ENCODE measurements around the gene POLD4. TPM values are rescaled to one million over a fixed set of nuclear protein-coding genes. Genes with fewer than 3 reads are reported as not detected.
A peak's percentile ranks its signal among the peaks of the same experiment; 100 is the strongest.

POLD4 gene
- total RNA-seq, 2 donors from 2014 or later, result 54.5 to 59.3 TPM

- intact Hi-C loops (cut with DNase I), result no loop called here
- DNase-seq (no peak), ATAC-seq (no peak)
Measured at GRCh38 chr11:67311556-67312082, 41.7 kb downstream of the POLD4 start.

DNA sequence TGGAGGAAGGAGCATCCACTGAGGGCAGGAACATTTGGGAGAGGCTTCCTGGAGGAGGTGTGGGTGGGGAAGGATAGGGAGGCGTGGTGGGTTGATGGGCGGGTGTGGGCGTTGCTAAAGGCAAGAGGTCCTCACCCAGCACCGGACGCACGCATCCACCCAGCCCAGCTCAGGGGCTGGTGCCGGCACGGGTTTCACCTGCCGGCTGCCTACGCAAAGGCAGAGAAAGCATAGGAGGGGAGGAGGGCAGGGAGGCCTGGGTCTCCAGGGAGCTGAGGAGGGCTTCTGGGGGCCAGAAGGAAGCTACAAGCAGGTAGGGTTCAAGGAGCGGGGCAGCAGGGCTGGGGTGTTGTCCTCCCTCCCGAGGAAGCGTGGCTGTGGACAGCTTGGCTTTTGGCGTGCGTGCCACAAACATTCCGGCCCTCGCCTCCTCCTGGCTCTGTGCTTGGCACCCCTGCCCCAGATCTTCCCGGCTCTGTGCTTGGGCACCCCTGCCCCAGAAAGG is 42.2 kb downstream of the POLD4 start:
- intact Hi-C loops (cut with DNase I), result no loop called here
- ATAC-seq (no peak), DNase-seq (no peak)

GRCh38 chr11:67310246-67311050 is 42.9 kb downstream of the POLD4 start:
- no peak for ATAC-seq
- intact Hi-C loops (cut with DNase I), result no loop called here
- no peak for DNase-seq

- intact Hi-C loops (cut with DNase I), result no loop called here
- ATAC-seq, result no peak
- DNase-seq, result no peak
Measured at GRCh38 chr11:67309661-67310061, 43.7 kb downstream of the POLD4 start.

DNA sequence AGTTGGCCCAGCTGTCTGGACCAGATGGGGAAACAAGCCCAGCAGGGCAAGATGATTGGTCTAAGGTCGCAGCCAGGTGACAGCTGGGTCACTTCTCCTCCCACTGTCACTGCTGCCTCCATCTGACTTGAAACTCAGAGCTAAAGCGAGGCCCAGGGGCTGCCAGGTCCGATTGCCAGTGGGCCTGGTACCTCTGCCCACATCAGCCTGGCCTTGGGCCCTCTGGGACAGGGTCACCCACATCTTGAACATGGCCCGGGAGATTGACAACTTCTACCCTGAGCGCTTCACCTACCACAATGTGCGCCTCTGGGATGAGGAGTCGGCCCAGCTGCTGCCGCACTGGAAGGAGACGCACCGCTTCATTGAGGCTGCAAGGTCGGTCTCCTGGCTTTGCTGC is 44.2 kb downstream of the POLD4 start:
- intact Hi-C loops (cut with DNase I), result no loop called here
- no peak for ATAC-seq
- DNase-seq, result no peak

DNA sequence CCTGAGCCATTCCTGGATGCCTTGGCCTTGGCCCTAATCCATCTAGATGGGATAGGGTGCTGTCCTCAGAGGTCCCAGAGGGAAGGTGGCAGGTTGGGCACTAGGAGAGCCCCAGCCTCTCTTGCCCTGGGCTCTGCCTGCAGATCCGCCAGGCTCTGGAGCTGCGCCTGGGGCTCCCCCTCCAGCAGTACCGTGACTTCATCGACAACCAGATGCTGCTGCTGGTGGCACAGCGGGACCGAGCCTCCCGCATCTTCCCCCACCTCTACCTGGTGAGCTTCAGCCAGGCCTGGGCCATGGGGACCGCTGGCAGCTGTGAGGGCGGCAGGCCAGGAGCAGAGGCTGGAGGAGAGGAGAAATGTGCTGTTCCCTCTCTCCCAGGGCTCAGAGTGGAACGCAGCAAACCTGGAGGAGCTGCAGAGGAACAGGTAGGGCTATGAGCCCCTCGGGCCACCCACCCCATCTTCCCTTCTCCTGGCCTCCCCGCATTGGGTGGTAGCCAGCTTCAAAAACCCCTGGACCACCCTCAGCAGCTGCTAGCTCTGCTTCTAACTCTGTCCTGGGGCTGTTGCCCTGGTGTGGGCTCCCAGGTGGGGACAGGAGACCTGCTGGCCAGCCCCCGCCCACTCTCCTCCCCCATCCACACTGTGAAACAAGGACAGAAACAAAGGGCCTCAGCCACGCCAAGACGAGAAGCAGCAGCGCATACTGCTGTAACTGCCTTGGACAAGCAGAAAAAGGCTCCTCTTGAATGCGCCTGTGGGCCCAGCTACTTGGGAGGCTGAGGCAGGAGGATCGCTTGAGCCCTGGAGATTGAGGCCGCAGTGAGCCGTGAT is 45.1 kb downstream of the POLD4 start:
- DNase-seq, result no peak
- no peak for ATAC-seq
- intact Hi-C loops (cut with DNase I), result no loop called here

DNA sequence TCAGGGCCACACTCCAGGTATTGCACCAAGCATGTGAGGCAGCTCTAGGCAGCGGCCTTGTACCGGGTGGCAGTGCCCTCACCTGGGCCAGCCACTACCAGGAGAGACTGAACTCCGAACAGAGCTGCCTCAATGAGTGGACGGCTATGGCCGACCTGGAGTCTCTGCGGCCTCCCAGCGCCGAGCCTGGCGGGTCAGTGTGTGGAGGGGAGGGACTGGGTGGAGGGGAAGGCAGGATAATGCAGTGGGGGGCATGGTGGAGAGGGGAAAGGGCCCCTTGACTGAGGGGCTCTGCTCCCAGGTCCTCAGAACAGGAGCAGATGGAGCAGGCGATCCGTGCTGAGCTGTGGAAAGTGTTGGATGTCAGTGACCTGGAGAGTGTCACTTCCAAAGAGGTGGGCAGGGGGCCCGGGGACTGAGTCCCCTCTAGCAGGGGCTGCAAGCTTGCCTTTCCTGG is 45.8 kb downstream of the POLD4 start:
- intact Hi-C loops (cut with DNase I), result no loop called here
- no peak for DNase-seq
- ATAC-seq, result no peak

DNA sequence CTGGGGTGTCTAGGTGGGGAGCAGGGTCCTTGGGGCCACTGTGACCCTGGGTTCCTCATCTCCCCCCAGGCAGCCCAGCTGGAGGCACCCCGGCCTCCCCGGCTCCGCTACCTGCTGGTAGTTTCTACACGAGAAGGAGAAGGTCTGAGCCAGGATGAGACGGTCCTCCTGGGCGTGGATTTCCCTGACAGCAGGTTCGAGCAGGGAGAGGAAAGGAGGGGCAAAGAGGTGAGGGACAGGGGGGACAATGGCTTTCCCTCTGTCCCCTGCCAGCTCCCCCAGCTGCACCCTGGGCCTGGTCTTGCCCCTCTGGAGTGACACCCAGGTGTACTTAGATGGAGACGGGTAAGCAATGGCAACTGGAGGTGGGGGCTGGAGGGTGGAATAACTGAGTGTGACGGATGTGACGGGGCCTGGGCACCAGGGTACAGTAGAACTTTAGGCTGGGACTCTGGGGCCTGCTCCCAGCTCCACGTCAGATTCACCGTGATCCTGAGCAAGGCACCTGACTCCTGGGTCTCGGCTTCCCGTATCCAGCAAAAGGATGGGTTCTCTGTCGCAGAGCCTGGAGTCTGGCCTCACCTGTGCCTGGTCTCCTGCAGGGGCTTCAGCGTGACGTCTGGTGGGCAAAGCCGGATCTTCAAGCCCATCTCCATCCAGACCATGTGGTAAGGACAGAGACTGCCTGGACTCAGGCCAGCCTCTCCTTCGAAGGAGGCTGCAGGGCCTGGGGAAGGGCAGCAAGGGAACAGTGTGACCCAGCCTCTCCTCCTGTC is 46.4 kb downstream of the POLD4 start:
- intact Hi-C loops (cut with DNase I), result no loop called here
- no peak for DNase-seq
- ATAC-seq, result no peak

DNA sequence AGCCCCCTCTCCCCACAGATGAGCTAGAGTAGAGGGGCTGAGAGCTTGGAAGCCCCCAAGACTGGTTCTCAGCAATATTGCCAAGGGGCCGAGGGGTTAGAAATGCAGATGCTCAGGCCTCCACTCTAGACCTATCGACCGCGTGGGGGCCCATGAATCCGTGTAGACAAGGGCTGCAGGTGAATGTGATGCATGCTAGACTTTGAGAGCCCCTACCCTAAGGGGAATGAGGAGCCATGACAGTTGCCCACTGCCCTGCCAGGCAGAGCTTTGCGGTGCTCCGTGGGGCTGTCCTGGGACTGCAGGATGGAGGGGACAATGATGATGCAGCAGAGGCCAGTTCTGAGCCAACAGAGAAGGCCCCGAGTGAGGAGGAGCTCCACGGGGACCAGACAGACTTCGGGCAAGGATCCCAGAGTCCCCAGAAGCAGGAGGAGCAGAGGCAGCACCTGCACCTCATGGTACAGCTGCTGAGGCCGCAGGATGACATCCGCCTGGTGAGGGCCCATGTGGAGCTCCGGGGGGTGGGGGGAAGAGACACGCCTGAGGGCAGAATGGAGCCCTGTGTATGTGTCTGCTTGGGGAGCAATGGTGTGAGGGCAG is 48.7 kb downstream of the POLD4 start:
- no peak for DNase-seq
- intact Hi-C loops (cut with DNase I), result no loop called here
- ATAC-seq, result no peak

GRCh38 chr11:67303835-67304411 is 49.4 kb downstream of the POLD4 start:
- ATAC-seq (peak; percentile 35 to 41), DNase-seq (no peak)
- intact Hi-C loops (cut with DNase I), result no loop called here

DNA sequence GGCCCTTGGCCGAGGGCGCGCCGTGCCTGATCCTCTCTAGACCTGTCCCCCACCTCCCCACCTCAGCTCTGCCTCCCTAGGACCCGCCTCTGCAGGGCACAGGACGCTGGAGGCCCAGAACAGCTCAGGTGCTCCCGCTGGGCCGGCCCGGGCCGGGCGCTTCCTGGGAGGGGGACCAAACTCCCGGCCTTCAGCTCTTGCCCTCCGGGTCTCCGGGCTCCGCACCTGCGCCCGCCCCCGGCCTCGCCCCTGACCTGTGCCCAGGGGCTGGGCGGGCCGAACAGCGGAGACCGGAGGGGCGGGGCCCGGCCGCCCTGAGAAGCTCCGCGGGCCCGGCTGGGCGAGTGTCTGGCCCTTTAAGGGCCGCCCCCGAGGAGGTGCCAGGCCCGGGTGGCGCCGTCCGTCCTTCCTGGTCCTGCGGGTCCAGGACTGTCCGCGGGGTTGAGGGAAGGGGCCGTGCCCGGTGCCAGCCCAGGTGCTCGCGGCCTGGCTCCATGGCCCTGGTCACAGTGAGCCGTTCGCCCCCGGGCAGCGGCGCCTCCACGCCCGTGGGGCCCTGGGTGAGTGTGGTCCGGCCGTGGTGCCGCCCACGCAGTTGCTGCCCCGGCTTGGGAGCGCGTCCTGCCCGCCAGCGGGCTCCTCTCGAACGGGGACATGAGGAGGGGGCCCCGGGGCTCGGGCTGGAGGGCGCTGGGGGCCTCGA is 50.1 kb downstream of the POLD4 start, which contains the start of gene SSH3:
Gene SSH3 (plus strand): TSS at position 399 of the 703 bp plus-strand sequence. CDS start 96 bp downstream, at position 495.
- ATAC-seq (peak; percentile 90 to 92), DNase-seq (peak; percentile 86)
- intact Hi-C loops (cut with DNase I), result no loop called here

GRCh38 chr11:67302571-67303131 is 50.7 kb downstream of the POLD4 start:
- intact Hi-C loops (cut with DNase I), result no loop called here
- ATAC-seq, result peak; percentile 22 to 38
- DNase-seq, result no peak

GRCh38 chr11:67301951-67302516 is 51.3 kb downstream of the POLD4 start:
- intact Hi-C loops (cut with DNase I), result no loop called here
- no peak for DNase-seq
- ATAC-seq, result peak; percentile 25 to 50

- no peak for DNase-seq
- ATAC-seq, result no peak
- intact Hi-C loops (cut with DNase I), result no loop called here
Measured at GRCh38 chr11:67301313-67301921, 51.9 kb downstream of the POLD4 start.

Data from left cardiac atrium (tissue), 4 donors.